Measurements from ENCODE around the gene BCAS4. TPM values are rescaled to one million over a fixed set of nuclear protein-coding genes. Genes with fewer than 3 reads are reported as not detected.
"Not testable (repeated sequence)": the region's sequence is repeated elsewhere in the genome, so short reads cannot be mapped to it uniquely, and the experiment has no call there.

The BCAS4 gene
- total and polyA plus RNA-seq, 3 donors from 2014 or later: 5.8 to 10.8 (median 7.6) TPM

- no peak for TF ChIP-seq POLR2A (IDR thresholded peaks at IDR 0.05)
- no peak for TF ChIP-seq CTCF (IDR thresholded peaks at IDR 0.05)
- WGBS, 2 donors: 87 to 90% methylated on average over 5 to 6 of the region's 6 CpGs
- Histone ChIP-seq H3K27me3 (no peaks in the 10 kb centered on the region), H3K36me3 (ENCODE audit: low read depth, missing control alignments) (no peaks in the 10 kb centered on the region), H3K4me1 (peaks cover 8% of the 10 kb centered on the region), H3K4me3 (no peak overlapping the region), H3K27ac (no peak overlapping the region), H3K9me3 (no peaks in the 10 kb centered on the region)
- DNase-seq: no peak
- intact Hi-C loops (cut with DNase I; ENCODE audit: low total_unique reads): no loop called here
Measured at GRCh38 chr20:50877232-50877743, 82.4 kb downstream of the BCAS4 start.

- Histone ChIP-seq H3K36me3 (ENCODE audit: low read depth, missing control alignments) (no peaks in the 10 kb centered on the region), H3K9me3 (no peaks in the 10 kb centered on the region), H3K4me3 (no peak overlapping the region), H3K27ac (no peak overlapping the region), H3K27me3 (no peaks in the 10 kb centered on the region), H3K4me1 (no peaks in the 10 kb centered on the region)
- intact Hi-C loops (cut with DNase I; ENCODE audit: low total_unique reads): no loop called here
- no peak for DNase-seq
- TF ChIP-seq POLR2A (IDR thresholded peaks at IDR 0.05): no peak
- TF ChIP-seq CTCF (IDR thresholded peaks at IDR 0.05): no peak
- WGBS, 2 donors: 90 to 93% methylated on average over 19 to 20 of the region's 20 CpGs
Measured at GRCh38 chr20:50879649-50880550, 85.0 kb downstream of the BCAS4 start.

- H3K27me3 ChIP-seq; DNase-seq; H3K4me1 ChIP-seq; intact Hi-C loops (cut with DNase I; ENCODE audit: low total_unique reads); H3K36me3 ChIP-seq (ENCODE audit: low read depth, missing control alignments); H3K27ac ChIP-seq; H3K9me3 ChIP-seq; H3K4me3 ChIP-seq: not testable (repeated sequence)
- 92 to 95% methylated on average over 5 of the region's 5 CpGs for WGBS, 2 donors
Measured at GRCh38 chr20:50881759-50882424, 87.0 kb downstream of the BCAS4 start.

GRCh38 chr20:50883856-50884255, 89.0 kb downstream of the BCAS4 start:
- intact Hi-C loops (cut with DNase I; ENCODE audit: low total_unique reads): no loop called here
- Histone ChIP-seq H3K27me3 (no peaks in the 10 kb centered on the region), H3K36me3 (ENCODE audit: low read depth, missing control alignments) (no peaks in the 10 kb centered on the region), H3K4me3 (no peak overlapping the region), H3K27ac (no peak overlapping the region), H3K4me1 (no peaks in the 10 kb centered on the region), H3K9me3 (no peaks in the 10 kb centered on the region)
- 90 to 91% methylated on average over 11 of the region's 11 CpGs for WGBS, 2 donors
- no peak for DNase-seq
- TF ChIP-seq CTCF (IDR thresholded peaks at IDR 0.05) (no peak), POLR2A (IDR thresholded peaks at IDR 0.05) (no peak)

DNA sequence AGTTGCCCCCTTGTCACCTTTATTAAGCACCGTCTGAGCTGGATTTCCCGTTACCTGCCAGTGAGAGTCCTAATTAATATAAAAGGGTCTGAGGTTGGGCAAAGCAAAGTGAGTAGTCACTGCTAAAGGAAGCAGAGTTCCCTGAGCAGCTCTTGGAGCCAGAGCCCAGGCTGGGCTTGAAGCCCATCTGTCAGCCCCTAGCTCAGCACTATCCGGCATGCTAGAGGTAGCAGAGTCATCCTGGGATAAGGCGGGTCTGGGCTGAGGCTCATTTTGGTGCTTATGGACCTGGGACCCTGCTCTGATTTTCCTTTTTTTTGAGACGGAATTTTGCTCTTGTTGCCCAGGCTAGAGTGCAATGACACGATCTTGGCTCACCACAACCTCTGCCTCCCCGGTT, 90.2 kb downstream of the BCAS4 start:
- WGBS, 2 donors: 85 to 89% methylated on average over 7 of the region's 7 CpGs
- H3K4me1 ChIP-seq: no peaks in the 10 kb centered on the region

More for the DNA sequence above, 90.2 kb downstream of the BCAS4 start:
- H3K27ac ChIP-seq: no peak overlapping the region
- TF ChIP-seq POLR2A (IDR thresholded peaks at IDR 0.05) (no peak), CTCF (IDR thresholded peaks at IDR 0.05) (no peak)
- DNase-seq: no peak
- no peak overlapping the region for H3K4me3 ChIP-seq
- intact Hi-C loops (cut with DNase I; ENCODE audit: low total_unique reads): no loop called here
- no peaks in the 10 kb centered on the region for H3K27me3 ChIP-seq
- H3K9me3 ChIP-seq: no peaks in the 10 kb centered on the region
- H3K36me3 ChIP-seq (ENCODE audit: low read depth, missing control alignments): no peaks in the 10 kb centered on the region
